Measurements from ENCODE around the gene MRAS. TPM values are rescaled to one million over a fixed set of nuclear protein-coding genes. Genes with fewer than 3 reads are reported as not detected.

MRAS gene
- total RNA-seq, 1 donor from 2014 or later: 55.4 TPM

DNA sequence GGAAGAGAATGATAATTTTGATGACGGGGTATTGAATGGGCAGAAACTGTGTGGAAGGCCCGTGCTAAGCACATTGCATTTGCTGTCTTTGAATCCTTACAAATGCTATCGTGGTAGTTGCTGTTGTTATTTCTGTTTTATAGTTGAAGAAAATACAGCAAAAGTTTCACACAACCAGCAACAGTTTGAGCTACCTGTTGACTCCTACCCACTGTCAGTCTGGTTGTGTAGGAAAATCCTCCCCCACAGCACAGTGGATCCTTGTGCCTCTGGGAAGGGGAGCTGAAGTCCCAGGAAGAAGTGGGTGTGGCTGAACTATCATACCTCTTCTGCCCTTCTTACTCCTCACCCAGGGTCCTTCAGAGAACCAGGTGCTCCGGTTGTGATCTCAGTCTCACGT is 29.4 kb downstream of the MRAS start:
- no peak overlapping the region for H3K4me3 ChIP-seq
- intact Hi-C loops (cut with DNase I): no loop called here
- no peaks in the 10 kb centered on the region for H3K36me3 ChIP-seq
- no peaks in the 10 kb centered on the region for H3K27me3 ChIP-seq (ENCODE audit: low read depth)
- H3K9me3 ChIP-seq: no peaks in the 10 kb centered on the region
- DNase-seq (no peak), ATAC-seq (no peak)
- no peak overlapping the region for H3K27ac ChIP-seq
- H3K4me1 ChIP-seq: peaks cover 21% of the 10 kb centered on the region
- TF ChIP-seq, protein P1, sequence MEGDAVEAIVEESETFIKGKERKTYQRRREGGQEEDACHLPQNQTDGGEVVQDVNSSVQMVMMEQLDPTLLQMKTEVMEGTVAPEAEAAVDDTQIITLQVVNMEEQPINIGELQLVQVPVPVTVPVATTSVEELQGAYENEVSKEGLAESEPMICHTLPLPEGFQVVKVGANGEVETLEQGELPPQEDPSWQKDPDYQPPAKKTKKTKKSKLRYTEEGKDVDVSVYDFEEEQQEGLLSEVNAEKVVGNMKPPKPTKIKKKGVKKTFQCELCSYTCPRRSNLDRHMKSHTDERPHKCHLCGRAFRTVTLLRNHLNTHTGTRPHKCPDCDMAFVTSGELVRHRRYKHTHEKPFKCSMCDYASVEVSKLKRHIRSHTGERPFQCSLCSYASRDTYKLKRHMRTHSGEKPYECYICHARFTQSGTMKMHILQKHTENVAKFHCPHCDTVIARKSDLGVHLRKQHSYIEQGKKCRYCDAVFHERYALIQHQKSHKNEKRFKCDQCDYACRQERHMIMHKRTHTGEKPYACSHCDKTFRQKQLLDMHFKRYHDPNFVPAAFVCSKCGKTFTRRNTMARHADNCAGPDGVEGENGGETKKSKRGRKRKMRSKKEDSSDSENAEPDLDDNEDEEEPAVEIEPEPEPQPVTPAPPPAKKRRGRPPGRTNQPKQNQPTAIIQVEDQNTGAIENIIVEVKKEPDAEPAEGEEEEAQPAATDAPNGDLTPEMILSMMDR (IDR thresholded peaks at IDR 0.05): no peak

GRCh38 chr3:138378331-138378730 is 30.0 kb downstream of the MRAS start:
- no peak overlapping the region for H3K27ac ChIP-seq
- ATAC-seq (no peak), DNase-seq (no peak)
- H3K36me3 ChIP-seq: no peaks in the 10 kb centered on the region
- intact Hi-C loops (cut with DNase I): no loop called here
- TF ChIP-seq, protein P1 (IDR thresholded peaks at IDR 0.05): no peak
- no peaks in the 10 kb centered on the region for H3K9me3 ChIP-seq
- H3K4me1 ChIP-seq: peaks cover 23% of the 10 kb centered on the region
- H3K27me3 ChIP-seq (ENCODE audit: low read depth): no peaks in the 10 kb centered on the region
- no peak overlapping the region for H3K4me3 ChIP-seq

DNA sequence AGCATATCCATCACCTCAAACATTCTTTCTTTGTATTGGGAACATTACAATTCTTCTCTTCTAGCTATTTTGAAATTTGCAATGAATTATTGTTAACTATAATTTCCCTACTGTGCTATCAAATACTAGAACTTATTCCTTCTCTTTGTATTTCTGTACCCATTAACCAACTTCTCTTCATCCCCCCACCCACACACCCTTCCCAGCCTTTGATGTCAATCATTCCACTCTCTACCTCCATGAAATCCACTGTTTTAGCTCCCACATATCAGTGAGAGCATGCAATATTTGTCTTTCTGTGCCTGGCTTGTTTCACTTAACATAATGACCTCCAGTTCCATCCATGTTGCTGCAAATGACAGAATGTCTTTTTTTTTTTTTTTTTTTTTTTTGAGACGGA is 30.6 kb downstream of the MRAS start:
- no peaks in the 10 kb centered on the region for H3K27me3 ChIP-seq (ENCODE audit: low read depth)
- no peaks in the 10 kb centered on the region for H3K9me3 ChIP-seq
- H3K36me3 ChIP-seq: no peaks in the 10 kb centered on the region
- H3K4me3 ChIP-seq: no peak overlapping the region
- DNase-seq: no peak
- no peak for ATAC-seq
- no peak overlapping the region for H3K27ac ChIP-seq
- intact Hi-C loops (cut with DNase I): no loop called here
- H3K4me1 ChIP-seq: peaks cover 23% of the 10 kb centered on the region
- TF ChIP-seq, protein P1 (IDR thresholded peaks at IDR 0.05): no peak

- H3K27ac ChIP-seq: peak overlapping the region; percentile 71
- TF ChIP-seq, protein P1 (IDR thresholded peaks at IDR 0.05): no peak
- H3K27me3 ChIP-seq (ENCODE audit: low read depth): no peaks in the 10 kb centered on the region
- no peaks in the 10 kb centered on the region for H3K9me3 ChIP-seq
- DNase-seq (no peak), ATAC-seq (peak; percentile 43 to 58)
- peaks cover 23% of the 10 kb centered on the region for H3K4me1 ChIP-seq
- H3K4me3 ChIP-seq: no peak overlapping the region
- no peaks in the 10 kb centered on the region for H3K36me3 ChIP-seq
- intact Hi-C loops (cut with DNase I): no loop called here
These were observed 33.1 kb downstream of the MRAS start for GRCh38 chr3:138381413-138381901.

DNA sequence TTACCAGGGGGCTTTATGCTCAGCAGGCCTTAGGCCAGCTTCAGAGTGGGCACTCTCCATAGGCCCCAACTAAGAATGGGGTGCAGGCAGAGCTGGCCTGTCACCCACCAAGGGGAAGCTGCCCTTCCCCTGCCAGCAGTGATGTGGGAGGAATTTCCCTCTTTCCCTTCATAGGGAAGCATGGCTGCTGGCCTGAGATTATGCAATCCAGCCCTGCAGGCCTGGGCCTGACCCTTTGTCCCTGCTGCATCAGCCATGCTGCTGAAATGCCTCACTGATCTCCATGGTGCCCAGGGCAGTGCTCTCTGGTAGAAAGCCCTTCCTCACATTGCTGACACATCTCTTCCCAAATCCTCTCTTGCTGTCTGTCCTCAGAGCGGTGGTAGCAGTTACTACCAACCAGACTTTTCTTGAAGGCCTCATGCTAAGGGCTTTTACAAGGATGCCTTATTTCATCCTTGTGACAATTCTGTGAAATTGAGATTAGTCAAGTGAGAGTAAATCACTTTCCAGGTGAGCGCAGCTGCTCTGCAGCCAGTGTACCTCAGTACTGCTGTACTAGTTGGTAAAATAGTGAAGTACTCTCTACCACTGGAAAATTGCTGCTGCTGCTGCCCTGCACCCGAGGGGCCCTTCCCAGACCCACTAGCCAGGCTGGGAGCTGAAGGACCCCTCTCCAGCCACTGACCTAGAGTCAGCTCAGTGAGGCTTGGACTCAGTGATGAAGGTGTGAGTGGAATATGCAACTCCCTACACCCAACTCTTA is 33.8 kb downstream of the MRAS start:
- DNase-seq (peak; percentile 82), ATAC-seq (peak; percentile 89 to 94)
- TF ChIP-seq, protein P1 (IDR thresholded peaks at IDR 0.05): no peak
- intact Hi-C loops (cut with DNase I): no loop called here
- peak overlapping the region; percentile 71 for H3K27ac ChIP-seq
- H3K27me3 ChIP-seq (ENCODE audit: low read depth): no peaks in the 10 kb centered on the region
- peaks cover 23% of the 10 kb centered on the region for H3K4me1 ChIP-seq
- no peaks in the 10 kb centered on the region for H3K9me3 ChIP-seq
- no peak overlapping the region for H3K4me3 ChIP-seq
- H3K36me3 ChIP-seq: no peaks in the 10 kb centered on the region

Data from lower lobe of right lung (tissue), 2 donors.